K562 (cell line): ENCODE data around the gene COMMD2. TPM values are rescaled to one million over a fixed set of nuclear protein-coding genes. Genes with fewer than 3 reads are reported as not detected.

Experiments used
- ATAC-seq: fragments of 200-7000 bp; cut with Tn5 transposase; 3 replicates; pipeline ENCODE4 v1.9.1; 2020; ENCODE audit warnings: moderate library complexity
- BruUV-seq: library from RNA; stranded (reverse); fragments of 400-500 nt; replicated peaks from 2 replicates; lab custom pipeline; 2021; lab: Mats Ljungman, UMichigan
- CTCF ChIA-PET: fragments of 300-600 bp; formaldehyde crosslinking; extraction: SDS; loops from one replicate; lab custom pipeline; 2021; ENCODE audit warnings: low intra/inter-chr PET ratio; lab: Yijun Ruan, JAX
- POLR2A ChIA-PET: fragments of 300-600, 350-650 bp; sonication (Branson Sonifier 250); formaldehyde crosslinking; extraction: SDS; loops from one replicate; lab custom pipeline; 2021; ENCODE audit warnings: antibody characterized with exemption, inconsistent platforms; lab: Yijun Ruan, JAX
- DNase-seq, 4 experiments: peaks; one replicate each; pipeline versions ENCODE4 v3.0.0 to v3.0.0-alpha.2; 2011 to 2018; ENCODE audit warnings: low spot score in 3 of 4, mixed read lengths in 3 of 4; ENCODE audit errors: extremely low read depth in 1 of 4
- FAIRE-seq: peaks from 2 replicates; lab custom pipeline; 2011; peaks lifted over from hg19 to GRCh38; lab: Jason Lieb, UNC
- H2AFZ ChIP-seq: 2 replicates; pipeline ENCODE4 v1.6.0; 2011; ENCODE audit warnings: low read depth, low read length, control low read depth, inconsistent platforms
- H3K27ac ChIP-seq: fragments of 200-600 bp; 3 replicates; pipeline ENCODE4 v1.8.0; 2011; ENCODE audit warnings: low read depth, mild to moderate bottlenecking, control low read depth, inconsistent platforms, low read length, moderate library complexity, mixed read lengths; ENCODE audit errors: extremely low read depth
- H3K27me3 ChIP-seq, 2 experiments: fragments of 300-600 bp in 1 of 2; 2 replicates in 1 of 2; 3 replicates in 1 of 2; pipeline versions ENCODE4 v1.6.0 to v1.8.0; 2011; ENCODE audit warnings: inconsistent platforms in 2 of 2, low read length in 2 of 2, mild to moderate bottlenecking in 1 of 2, mixed read lengths in 1 of 2, moderate library complexity in 1 of 2; ENCODE audit not compliant: control insufficient read depth in 2 of 2, insufficient read depth in 2 of 2
- H3K36me3 ChIP-seq: fragments of 300-600 bp; 3 replicates; pipeline ENCODE4 v1.8.0; 2011; ENCODE audit warnings: mild to moderate bottlenecking, low read length, inconsistent platforms; ENCODE audit not compliant: control insufficient read depth, insufficient read depth
- H3K4me1 ChIP-seq, 2 experiments: fragments of 200-600 bp in 1 of 2; replicated peaks in 1 of 2; 2 replicates in 1 of 2; 3 replicates in 1 of 2; pipeline versions ENCODE4 v1.5.1 to v1.8.0; 2011; ENCODE audit warnings: inconsistent platforms in 2 of 2, low read length in 2 of 2, mild to moderate bottlenecking in 1 of 2, mixed read lengths in 1 of 2, moderate library complexity in 1 of 2; ENCODE audit not compliant: control insufficient read depth in 2 of 2, insufficient read depth in 2 of 2
- H3K4me2 ChIP-seq: 2 replicates; pipeline ENCODE4 v1.6.1; 2011; ENCODE audit warnings: low read length, control low read depth, inconsistent platforms, mixed read lengths; ENCODE audit not compliant: insufficient read depth
- H3K4me3 ChIP-seq: fragments of 200-600 bp; sonication (generic), shearing (Covaris generic); 2 replicates; pipeline ENCODE4 v1.5.1; 2016; ENCODE audit warnings: control low read depth, inconsistent platforms
- H3K79me2 ChIP-seq: fragments of 200-600 bp; 3 replicates; pipeline ENCODE4 v1.8.0; 2011; ENCODE audit warnings: low read length, inconsistent platforms; ENCODE audit not compliant: control insufficient read depth, insufficient read depth
- H3K9ac ChIP-seq, 2 experiments: 2 replicates each; pipeline versions ENCODE4 v1.6.0 to v1.6.1; 2011; ENCODE audit warnings: low read depth in 2 of 2, low read length in 2 of 2, control low read depth in 1 of 2, inconsistent platforms in 1 of 2, mild to moderate bottlenecking in 1 of 2, mixed read lengths in 1 of 2; ENCODE audit not compliant: insufficient read depth in 1 of 2
- H3K9me1 ChIP-seq: one replicate; pipeline ENCODE4 v1.6.0; 2011; ENCODE audit warnings: inconsistent platforms, mild to moderate bottlenecking, low read length, moderate library complexity; ENCODE audit not compliant: control insufficient read depth, insufficient read depth
- H3K9me3 ChIP-seq: replicated peaks from 2 replicates; pipeline ENCODE4 v1.5.1; 2011; ENCODE audit warnings: low read depth, low read length, inconsistent platforms; ENCODE audit not compliant: control insufficient read depth, insufficient read depth
- H4K20me1 ChIP-seq: replicated peaks from 2 replicates; pipeline ENCODE4 v1.6.1; 2011; ENCODE audit warnings: low read length, inconsistent platforms, mixed read lengths; ENCODE audit not compliant: control insufficient read depth, insufficient read depth
- BHLHE40 ChIP-seq: IDR thresholded peaks from 2 replicates; pipeline ENCODE4 v1.6.1; 2011; ENCODE audit warnings: low read length, improper control_type of control experiment
- HDAC6 ChIP-seq: IDR thresholded peaks from 2 replicates; pipeline ENCODE4 v1.6.1; 2012; ENCODE audit warnings: low read depth, mild to moderate bottlenecking, control low read depth, inconsistent platforms, low read length, moderate library complexity
- ILF3 ChIP-seq: fragments of 450-650 bp; IDR thresholded peaks from 2 replicates; pipeline ENCODE4 v1.6.1; 2018; ENCODE audit warnings: antibody characterized with exemption, mild to moderate bottlenecking, moderate library complexity, borderline replicate concordance
- MCM7 ChIP-seq, 2 experiments: fragments of 450-650 bp; IDR thresholded peaks; 2 replicates each; pipeline ENCODE4 v1.6.1; 2016 to 2018
- SRSF9 ChIP-seq: fragments of 200-400 bp; formaldehyde crosslinking; IDR thresholded peaks from 2 replicates; pipeline ENCODE4 v1.6.1; 2017; ENCODE audit warnings: low read depth, low read length, borderline replicate concordance
- TRIM28 ChIP-seq: fragments of 450-650 bp; IDR thresholded peaks from 2 replicates; pipeline ENCODE4 v1.6.1; 2017
- YBX1 ChIP-seq: fragments of 450-650 bp; IDR thresholded peaks from 2 replicates; pipeline ENCODE4 v1.7.1; 2016; ENCODE audit warnings: mild to moderate bottlenecking
- ZNF354B ChIP-seq: fragments of 250-450 bp; sonication (Bioruptor Pico); IDR thresholded peaks from 2 replicates; pipeline ENCODE4 v1.4.0; 2020
- ZNF507 ChIP-seq: conservative IDR thresholded peaks from 2 replicates; pipeline ENCODE4 v1.6.1; 2017; ENCODE audit warnings: missing genetic modification characterization, missing compliant biosample characterization
- ZNF561 ChIP-seq: fragments of 450-650 bp; formaldehyde crosslinking; conservative IDR thresholded peaks from 2 replicates; pipeline ENCODE4 v1.4.0; 2020; ENCODE audit warnings: mild to moderate bottlenecking, moderate library complexity
- ZNF586 ChIP-seq: fragments of 450-650 bp; formaldehyde crosslinking; conservative IDR thresholded peaks from 2 replicates; pipeline ENCODE4 v1.4.0; 2020; ENCODE audit warnings: mild to moderate bottlenecking, moderate library complexity
- WGBS: fragments of 100-300 bp; shearing (Covaris generic); methylation state at CpG from one replicate; pipeline ENCODE4 v1.1.6; 2016; ENCODE audit warnings: low coverage, mixed read lengths; ENCODE audit not compliant: insufficient coverage; ENCODE audit errors: missing lambda C conversion rate; 5-methylcytosine and 5-hydroxymethylcytosine counted together
- in situ Hi-C: fragments of 300-500 bp; cut with MboI; formaldehyde crosslinking; loops from 4 replicates; pipeline ENCODE4 v1.15.0; 2018; ENCODE audit warnings: inconsistent platforms, mixed read lengths
- intact Hi-C: fragments of 100-400 bp; cut with micrococcal nuclease; formaldehyde crosslinking; loops from 2 replicates; pipeline ENCODE4 v1.14.2; 2022
- polyA plus RNA-seq, 8 experiments: library from polyadenylated mRNA; depleted of rRNA in 4 of 8; stranded (reverse) in 5 of 8; unstranded in 3 of 8; fragments of >200 nt; fragmentation: Nextera tagmentation in 2 of 8; fragmentation: Illumina TruSeq in 1 of 8; extraction: Ambion mirVana in 2 of 8; extraction: Trizol in 1 of 8; gene quantifications; 2 replicates each; pipeline versions ENCODE4 v1.2.1 to v1.2.3, GENCODE V29; 2011 to 2014; ENCODE audit warnings: inconsistent platforms in 1 of 8, missing spikeins in 1 of 8
- total RNA-seq, 7 experiments: library from RNA; depleted of rRNA in 6 of 7; stranded (reverse); fragments of >200 nt in 6 of 7; fragmentation: Illumina TruSeq in 2 of 7; extraction: Trizol in 2 of 7; gene quantifications; 2 replicates each; pipeline versions ENCODE4 v1.2.1 to v1.2.3, GENCODE V29; 2011 to 2021; ENCODE audit warnings: low replicate concordance in 1 of 7
- TF ChIP-seq, protein P1 (sequence below), 2 experiments: fragments of 200-800 bp in 1 of 2; sonication (Bioruptor generic) in 1 of 2; sonication (generic) in 1 of 2; formaldehyde crosslinking in 1 of 2; IDR thresholded peaks in 1 of 2; conservative IDR thresholded peaks in 1 of 2; 2 replicates each; pipeline versions ENCODE4 v1.5.0 to v1.6.1; 2016 to 2020; ENCODE audit warnings: missing compliant biosample characterization in 1 of 2, missing genetic modification characterization in 1 of 2, missing genetic modification reagents in 1 of 2

The COMMD2 gene
- total and polyA plus RNA-seq, 9 of the 15 experiments (the other 6 are each of a cell fraction or from before 2014, with no cell fraction given): 25.8 to 102 (median 41.8) TPM

DNA sequence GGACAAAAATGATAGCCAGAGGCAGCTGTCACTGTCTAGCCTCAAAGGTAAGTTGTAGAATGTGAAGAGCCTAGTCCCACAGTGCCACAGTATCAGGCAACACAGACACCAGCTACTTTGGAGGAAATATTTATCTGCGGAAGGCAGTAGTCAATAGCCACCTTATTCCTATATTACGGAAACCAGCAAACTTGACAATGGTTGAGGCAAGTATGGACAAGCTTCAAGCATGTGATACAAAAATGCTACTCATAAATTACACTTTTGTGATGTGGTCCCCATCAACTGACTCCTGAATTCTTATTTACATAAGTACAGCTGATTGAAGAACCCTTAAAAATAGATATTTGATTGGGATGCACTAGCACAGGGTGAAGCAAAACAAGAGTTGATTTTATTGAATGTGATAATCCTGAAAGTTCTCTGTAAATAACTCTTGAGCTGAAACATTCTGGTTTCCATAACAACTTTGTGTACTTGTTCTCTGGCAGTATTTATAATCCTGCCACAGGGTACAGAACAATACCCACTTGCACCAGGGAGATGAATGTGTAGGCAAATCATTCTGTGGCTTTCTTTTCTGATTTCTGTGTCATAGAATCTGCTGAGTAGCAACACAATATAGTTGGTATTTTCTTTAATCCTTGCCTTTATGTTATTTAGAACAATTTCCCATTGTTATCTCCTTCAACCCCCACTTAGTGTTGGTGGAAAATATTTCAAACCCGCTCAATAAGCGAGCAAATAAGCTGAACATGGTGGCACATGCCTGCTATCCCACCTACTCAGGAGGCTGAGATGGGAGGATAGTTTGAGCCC, 40.4 kb upstream of the COMMD2 start, which contains the start of gene ANKUB1:
Gene ANKUB1, minus strand, starts transcription at position 103 of the 819 bp plus-strand sequence. CDS start 188 bp downstream, outside the sequence.
- no peaks in the 10 kb centered on the region for H4K20me1 ChIP-seq
- no peaks in the 10 kb centered on the region for H3K79me2 ChIP-seq
- intact Hi-C loops (no loop called here), in situ Hi-C loops (no loop called here)
- TF ChIP-seq MCM7 (IDR thresholded peaks at IDR 0.05) (no peak), YBX1 (no peak), TRIM28 (no peak), BHLHE40 (no peak), SRSF9 (no peak), ILF3 (no peak), ZNF354B (no peak), ZNF507 (tag) (no peak), ZNF586 (CRISPR knock-in tag) (no peak), HDAC6 (no peak), ZNF561 (no peak)
- TF ChIP-seq, protein P1, sequence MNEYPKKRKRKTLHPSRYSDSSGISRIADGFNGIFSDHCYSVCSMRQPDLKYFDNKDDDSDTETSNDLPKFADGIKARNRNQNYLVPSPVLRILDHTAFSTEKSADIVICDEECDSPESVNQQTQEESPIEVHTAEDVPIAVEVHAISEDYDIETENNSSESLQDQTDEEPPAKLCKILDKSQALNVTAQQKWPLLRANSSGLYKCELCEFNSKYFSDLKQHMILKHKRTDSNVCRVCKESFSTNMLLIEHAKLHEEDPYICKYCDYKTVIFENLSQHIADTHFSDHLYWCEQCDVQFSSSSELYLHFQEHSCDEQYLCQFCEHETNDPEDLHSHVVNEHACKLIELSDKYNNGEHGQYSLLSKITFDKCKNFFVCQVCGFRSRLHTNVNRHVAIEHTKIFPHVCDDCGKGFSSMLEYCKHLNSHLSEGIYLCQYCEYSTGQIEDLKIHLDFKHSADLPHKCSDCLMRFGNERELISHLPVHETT (CRISPR knock-in tag; conservative IDR thresholded peaks at IDR 0.05 in 1 of 2, IDR thresholded peaks at IDR 0.05 in 1 of 2): no peak
- ATAC-seq (no peak), DNase-seq (no peak), FAIRE-seq (peak; percentile 42)
- no peak within 1 kb of the TSS for H3K9ac ChIP-seq
- no peaks in the 10 kb centered on the region for H3K4me1 ChIP-seq
- no TSS peak for BruUV-seq
- CTCF ChIA-PET: no interaction called here
- H3K4me3 ChIP-seq: no peak within 1 kb of the TSS
- H2AFZ ChIP-seq: no peak within 1 kb of the TSS
- H3K9me1 ChIP-seq: no peaks in the 10 kb centered on the region
- H3K4me2 ChIP-seq: no peak within 1 kb of the TSS
- 0% methylated on average over 4 of the region's 4 CpGs for WGBS
- H3K9me3 ChIP-seq: no peaks in the 10 kb centered on the region
- no peak within 1 kb of the TSS for H3K27ac ChIP-seq
- H3K36me3 ChIP-seq: no peaks in the 10 kb centered on the region
- POLR2A ChIA-PET: interaction anchor here (0.8 to 1.3 kb wide), 2 partner anchors 15 to 413 kb away, joined by 3 to 5 read pairs; no protein-coding TSS in a partner anchor
- peaks cover 0 to 4% of the 10 kb centered on the region in 2 experiments; a peak in 1 of 5 replicates for H3K27me3 ChIP-seq
